Occipital lobe (tissue), 2 donors: ENCODE measurements around the gene CDC42EP5. TPM values are rescaled to one million over a fixed set of nuclear protein-coding genes. Genes with fewer than 3 reads are reported as not detected.

ENCODE experiments used
- small RNA-seq: library from RNA; depleted of rRNA; stranded (forward); fragments of <200 nt; gene quantifications from one replicate; pipeline ENCODE3, GENCODE V24; 2014
- total RNA-seq: library from RNA; depleted of rRNA; stranded (reverse); fragments of >200 nt; gene quantifications from one replicate; pipeline ENCODE4 v1.2.3, GENCODE V29; 2014

The CDC42EP5 gene
- total RNA-seq, 1 donor from 2014 or later, result 1.2 TPM

Small RNA genes within 50 kb of the gene (small RNA-seq; reads per million reads assigned to genes)
- not detected for gene AC245884.3

Other genes with a start within 250 kb of the CDC42EP5 start
- not detected for gene LILRA6, start 230.5 kb downstream of the CDC42EP5 start, total RNA-seq
- 0.16 TPM for gene LILRB5, start 216.0 kb downstream of the CDC42EP5 start, total RNA-seq
- not detected for gene LILRB2, start 192.2 kb downstream of the CDC42EP5 start, total RNA-seq
- gene LILRA5, start 160.1 kb downstream of the CDC42EP5 start, total RNA-seq, result 0.78 TPM
- 0.16 TPM for gene LILRA4, start 134.1 kb downstream of the CDC42EP5 start, total RNA-seq
- 1.1 TPM for gene LAIR1, start 108.4 kb downstream of the CDC42EP5 start, total RNA-seq
- gene TTYH1, start 57.8 kb downstream of the CDC42EP5 start, total RNA-seq, result 74.7 TPM
- 14.5 TPM for gene LENG8, start 24.1 kb downstream of the CDC42EP5 start, total RNA-seq
- gene LENG9, start 9.5 kb downstream of the CDC42EP5 start, total RNA-seq, result 5.9 TPM
- gene LAIR2, start 29.5 kb upstream of the CDC42EP5 start, total RNA-seq, result not detected
- 0.94 TPM for gene LILRA2, start 100.5 kb upstream of the CDC42EP5 start, total RNA-seq
- 0.16 TPM for gene LILRA1, start 120.3 kb upstream of the CDC42EP5 start, total RNA-seq
- gene LILRB1, start 157.2 kb upstream of the CDC42EP5 start, total RNA-seq, result not detected
- gene LILRB4, start 189.7 kb upstream of the CDC42EP5 start, total RNA-seq, result 1.6 TPM